Measurements from ENCODE around the gene IRF3.

IRF3 gene

GRCh38 chr19:49667473-49667872, 1.8 kb upstream of the IRF3 start:
- DNase-seq (ENCODE audit: low read depth) = no peak
- no peak overlapping the region for H3K4me3 ChIP-seq (replicated peaks; ENCODE audit: low read depth, low read length)
- TF ChIP-seq CTCF (IDR thresholded peaks at IDR 0.05; ENCODE audit: low read length, missing control alignments) = no peak

DNA sequence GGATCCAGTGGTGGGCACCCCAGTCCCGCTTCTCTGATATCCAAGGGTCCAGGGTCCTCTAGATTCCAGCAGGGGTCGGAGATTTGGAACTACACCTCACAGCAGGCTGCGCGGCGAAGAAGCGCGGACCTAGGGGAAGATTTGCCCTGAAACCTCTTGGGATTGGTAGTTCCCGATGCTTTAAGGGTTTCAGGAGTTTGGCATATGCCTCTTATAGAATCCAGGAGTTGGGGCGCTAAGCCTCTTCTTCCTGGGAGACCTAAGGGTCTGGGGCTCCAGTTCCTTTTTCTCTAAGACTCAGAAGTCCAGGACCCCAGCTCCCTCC, 425 bp upstream of the IRF3 start:
- peak overlapping the region; percentile 79 for H3K4me3 ChIP-seq (replicated peaks; ENCODE audit: low read depth, low read length)
- DNase-seq (ENCODE audit: low read depth) = no peak
- no peak for TF ChIP-seq CTCF (IDR thresholded peaks at IDR 0.05; ENCODE audit: low read length, missing control alignments)

GRCh38 chr19:49665036-49665350, 664 bp downstream of the IRF3 start:
- DNase-seq (ENCODE audit: low read depth) = no peak
- TF ChIP-seq CTCF (IDR thresholded peaks at IDR 0.05; ENCODE audit: low read length, missing control alignments) = no peak
- peak overlapping the region; percentile 79 for H3K4me3 ChIP-seq (replicated peaks; ENCODE audit: low read depth, low read length)

GRCh38 chr19:49664171-49665035, 1.3 kb downstream of the IRF3 start:
- peak overlapping the region; percentile 79 for H3K4me3 ChIP-seq (replicated peaks; ENCODE audit: low read depth, low read length)
- DNase-seq (ENCODE audit: low read depth) = peak; percentile 78
- TF ChIP-seq CTCF (IDR thresholded peaks at IDR 0.05; ENCODE audit: low read length, missing control alignments) = no peak

DNA sequence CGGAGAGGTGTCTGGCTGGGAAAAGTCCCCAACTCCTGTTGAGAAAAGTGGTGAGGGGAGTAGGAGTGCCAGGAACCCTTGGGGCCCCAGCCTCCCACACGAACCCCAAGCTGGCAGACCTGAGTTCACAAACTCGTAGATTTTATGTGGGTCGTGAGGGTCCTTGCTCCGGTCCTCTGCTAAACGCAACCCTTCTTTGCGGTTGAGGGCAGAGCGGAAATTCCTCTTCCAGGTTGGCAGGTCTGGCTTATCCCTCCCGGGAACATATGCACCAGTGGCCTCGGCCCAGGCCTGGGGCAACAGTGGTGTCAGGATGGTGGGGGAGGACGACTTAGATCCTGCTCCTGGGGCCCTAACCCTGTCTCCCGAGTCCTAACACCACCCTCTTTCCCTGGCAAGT, 2.4 kb downstream of the IRF3 start:
- TF ChIP-seq CTCF (IDR thresholded peaks at IDR 0.05; ENCODE audit: low read length, missing control alignments) = no peak
- H3K4me3 ChIP-seq (replicated peaks; ENCODE audit: low read depth, low read length) = no peak overlapping the region
- DNase-seq (ENCODE audit: low read depth) = no peak

GRCh38 chr19:49662011-49662410, 3.6 kb downstream of the IRF3 start:
- no peak for TF ChIP-seq CTCF (IDR thresholded peaks at IDR 0.05; ENCODE audit: low read length, missing control alignments)
- no peak for DNase-seq (ENCODE audit: low read depth)
- H3K4me3 ChIP-seq (replicated peaks; ENCODE audit: low read depth, low read length) = no peak overlapping the region

GRCh38 chr19:49660338-49660961, 5.2 kb downstream of the IRF3 start:
- TF ChIP-seq CTCF (IDR thresholded peaks at IDR 0.05; ENCODE audit: low read length, missing control alignments) = no peak
- no peak for DNase-seq (ENCODE audit: low read depth)
- H3K4me3 ChIP-seq (replicated peaks; ENCODE audit: low read depth, low read length) = no peak overlapping the region

Measured in fibroblast of pulmonary artery (primary cell).